Calu3 (cell line): Measurements from ENCODE around the gene TBK1. TPM values are rescaled to one million over a fixed set of nuclear protein-coding genes. Genes with fewer than 3 reads are reported as not detected.

ENCODE experiments used
- BruUV-seq: library from RNA; stranded (reverse); fragments of 400-500 nt; replicated peaks from 2 replicates; lab custom pipeline; 2021; lab: Mats Ljungman, UMichigan
- CTCF ChIA-PET: fragments of 300-600 bp; sonication (Branson Sonifier 250); formaldehyde crosslinking; loops from one replicate; lab custom pipeline; 2022; ENCODE audit warnings: antibody characterized with exemption; lab: Charles Lee
- DNase-seq: peaks from one replicate; pipeline ENCODE4 v3.0.0; 2022
- H3K27ac Mint-ChIP-seq: one replicate; pipeline ENCODE4 v1.8.0; 2022; ENCODE audit warnings: mixed read lengths; ENCODE audit not compliant: unreplicated experiment
- H3K27me3 Mint-ChIP-seq: one replicate; pipeline ENCODE4 v1.8.0; 2022; ENCODE audit warnings: mixed read lengths; ENCODE audit not compliant: unreplicated experiment
- H3K36me3 Mint-ChIP-seq: one replicate; pipeline ENCODE4 v1.8.0; 2022; ENCODE audit warnings: mild to moderate bottlenecking, moderate library complexity, mixed read lengths; ENCODE audit not compliant: insufficient read depth, unreplicated experiment
- H3K4me1 Mint-ChIP-seq: one replicate; pipeline ENCODE4 v1.8.0; 2022; ENCODE audit warnings: mild to moderate bottlenecking, low read depth, mixed read lengths; ENCODE audit not compliant: unreplicated experiment
- H3K4me3 Mint-ChIP-seq: one replicate; pipeline ENCODE4 v1.8.0; 2022; ENCODE audit warnings: mild to moderate bottlenecking, low read depth, moderate library complexity, mixed read lengths; ENCODE audit not compliant: unreplicated experiment
- H3K9me3 Mint-ChIP-seq: one replicate; pipeline ENCODE4 v1.8.0; 2022; ENCODE audit warnings: low read depth, mixed read lengths; ENCODE audit not compliant: unreplicated experiment
- intact Hi-C: fragments of 100-400 bp; cut with micrococcal nuclease; formaldehyde crosslinking; loops from one replicate; pipeline ENCODE4 v1.10.0; 2022; ENCODE audit not compliant: unreplicated experiment
- total RNA-seq: library from RNA; stranded (reverse); gene quantifications from 2 replicates; pipeline ENCODE4 v1.2.3, GENCODE V29; 2022
- TF ChIP-seq, protein P1 (sequence below): fragments of 200-600 bp; IDR thresholded peaks from one replicate; pipeline ENCODE4 v1.8.0; 2022; ENCODE audit warnings: antibody characterized with exemption; ENCODE audit not compliant: unreplicated experiment

The TBK1 gene
- total RNA-seq, 1 experiment from 2014 or later, result 40.4 TPM

DNA sequence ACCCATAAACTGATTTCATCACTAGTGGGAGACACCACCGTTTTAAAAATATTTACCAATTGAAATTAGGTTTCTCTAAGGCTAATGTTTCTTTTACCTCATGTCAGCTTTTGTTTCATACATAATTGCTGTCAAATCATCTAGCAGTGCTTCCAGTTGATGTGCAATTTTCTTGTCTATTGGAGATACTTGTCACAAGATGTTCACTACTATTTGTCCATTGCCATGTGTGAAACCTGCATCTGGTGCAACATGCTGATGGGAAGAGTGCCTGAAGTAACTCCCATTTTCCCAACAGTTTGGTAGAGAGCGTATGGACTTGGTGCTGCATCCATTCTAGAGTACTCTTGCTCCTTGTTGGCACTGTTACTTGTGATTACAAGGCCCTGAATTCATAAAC, 38.0 kb upstream of the TBK1 start:
- no peaks in the 10 kb centered on the region for H3K4me1 Mint-ChIP-seq
- CTCF ChIA-PET, result no interaction called here
- intact Hi-C loops, result no loop called here
- no peaks in the 10 kb centered on the region for H3K27me3 Mint-ChIP-seq
- H3K36me3 Mint-ChIP-seq, result peaks cover 73% of the 10 kb centered on the region
- TF ChIP-seq, protein P1, sequence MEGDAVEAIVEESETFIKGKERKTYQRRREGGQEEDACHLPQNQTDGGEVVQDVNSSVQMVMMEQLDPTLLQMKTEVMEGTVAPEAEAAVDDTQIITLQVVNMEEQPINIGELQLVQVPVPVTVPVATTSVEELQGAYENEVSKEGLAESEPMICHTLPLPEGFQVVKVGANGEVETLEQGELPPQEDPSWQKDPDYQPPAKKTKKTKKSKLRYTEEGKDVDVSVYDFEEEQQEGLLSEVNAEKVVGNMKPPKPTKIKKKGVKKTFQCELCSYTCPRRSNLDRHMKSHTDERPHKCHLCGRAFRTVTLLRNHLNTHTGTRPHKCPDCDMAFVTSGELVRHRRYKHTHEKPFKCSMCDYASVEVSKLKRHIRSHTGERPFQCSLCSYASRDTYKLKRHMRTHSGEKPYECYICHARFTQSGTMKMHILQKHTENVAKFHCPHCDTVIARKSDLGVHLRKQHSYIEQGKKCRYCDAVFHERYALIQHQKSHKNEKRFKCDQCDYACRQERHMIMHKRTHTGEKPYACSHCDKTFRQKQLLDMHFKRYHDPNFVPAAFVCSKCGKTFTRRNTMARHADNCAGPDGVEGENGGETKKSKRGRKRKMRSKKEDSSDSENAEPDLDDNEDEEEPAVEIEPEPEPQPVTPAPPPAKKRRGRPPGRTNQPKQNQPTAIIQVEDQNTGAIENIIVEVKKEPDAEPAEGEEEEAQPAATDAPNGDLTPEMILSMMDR, result no peak
- no TSS peak for BruUV-seq
- DNase-seq, result no peak
- H3K27ac Mint-ChIP-seq, result no peak overlapping the region
- H3K4me3 Mint-ChIP-seq, result no peak overlapping the region
- H3K9me3 Mint-ChIP-seq, result no peaks in the 10 kb centered on the region

DNA sequence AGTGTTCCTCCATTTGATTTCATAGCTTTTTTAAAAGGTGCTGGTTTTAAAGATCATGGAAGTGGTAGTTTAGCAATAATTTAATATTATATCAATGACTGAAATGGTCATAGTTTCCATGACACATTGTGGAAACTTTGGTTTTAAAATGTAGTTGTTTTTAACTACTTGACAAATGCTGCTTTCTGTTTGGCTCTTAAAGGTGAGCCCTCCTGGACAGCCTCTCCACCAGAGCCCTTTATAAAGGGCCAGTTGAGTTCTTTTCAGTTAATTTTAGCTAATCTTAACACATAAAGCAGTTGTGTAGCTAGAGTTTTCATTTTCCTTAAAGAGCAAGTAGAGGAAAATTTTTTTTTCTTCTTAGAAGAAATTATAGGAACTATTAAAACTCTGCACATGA, 33.7 kb upstream of the TBK1 start:
- Mint-ChIP-seq H3K4me3 (no peak overlapping the region), H3K9me3 (no peaks in the 10 kb centered on the region), H3K27me3 (no peaks in the 10 kb centered on the region), H3K36me3 (peaks cover 80% of the 10 kb centered on the region), H3K27ac (no peak overlapping the region), H3K4me1 (no peaks in the 10 kb centered on the region)
- CTCF ChIA-PET, result no interaction called here
- TF ChIP-seq, protein P1, result no peak
- no peak for DNase-seq
- intact Hi-C loops, result no loop called here
- BruUV-seq, result no TSS peak

DNA sequence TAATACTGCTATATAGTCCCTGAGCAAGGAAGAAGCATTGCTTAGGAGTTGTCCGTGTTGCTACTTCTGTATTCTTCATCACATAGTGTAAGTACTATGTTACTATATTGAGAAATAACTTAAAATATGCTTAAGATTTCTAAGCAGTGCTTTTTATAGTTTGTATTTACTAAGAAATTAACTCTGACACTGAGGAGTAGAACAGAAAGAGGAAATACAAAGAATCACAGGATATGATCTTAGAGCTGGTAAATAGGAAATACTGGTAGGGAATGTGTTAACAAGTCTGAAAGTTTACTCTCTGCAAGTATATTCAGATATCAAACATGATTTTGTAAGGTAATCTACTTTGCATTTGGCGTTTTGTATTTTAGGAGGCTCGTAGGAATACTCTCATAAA, 32.2 kb upstream of the TBK1 start:
- CTCF ChIA-PET, result no interaction called here
- DNase-seq, result no peak
- intact Hi-C loops, result no loop called here
- no peak overlapping the region for H3K4me3 Mint-ChIP-seq
- BruUV-seq, result no TSS peak
- no peaks in the 10 kb centered on the region for H3K27me3 Mint-ChIP-seq
- peaks cover 82% of the 10 kb centered on the region for H3K36me3 Mint-ChIP-seq
- TF ChIP-seq, protein P1, result no peak
- no peak overlapping the region for H3K27ac Mint-ChIP-seq
- H3K4me1 Mint-ChIP-seq, result no peaks in the 10 kb centered on the region
- no peaks in the 10 kb centered on the region for H3K9me3 Mint-ChIP-seq

DNA sequence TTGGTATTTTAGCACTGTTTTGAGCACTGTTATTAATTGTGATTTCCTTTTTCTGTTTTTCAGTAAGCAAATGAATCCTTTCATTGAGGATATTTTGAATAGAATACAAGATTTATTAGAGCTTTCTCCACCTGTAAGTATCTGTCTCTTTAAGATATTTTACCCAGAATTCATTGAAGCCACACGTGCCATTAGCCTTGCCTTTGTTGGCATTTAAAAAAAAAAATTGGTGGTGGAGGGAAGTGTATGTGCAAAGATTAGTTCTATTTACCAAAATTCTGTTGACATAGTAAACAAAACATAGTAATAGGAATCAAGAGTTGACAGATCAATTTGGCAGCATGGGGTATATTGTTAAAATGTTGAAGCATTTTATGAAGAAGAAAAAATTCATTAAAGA, 23.9 kb upstream of the TBK1 start:
- Mint-ChIP-seq H3K4me3 (no peak overlapping the region), H3K4me1 (peaks cover 6% of the 10 kb centered on the region), H3K27ac (no peak overlapping the region), H3K27me3 (no peaks in the 10 kb centered on the region), H3K9me3 (no peaks in the 10 kb centered on the region), H3K36me3 (peaks cover 91% of the 10 kb centered on the region)
- TF ChIP-seq, protein P1, result no peak
- CTCF ChIA-PET, result interaction anchor here (0.7 kb wide), 1 partner anchor 1193 kb away, joined by 3 read pairs; no protein-coding TSS in a partner anchor
- DNase-seq, result no peak
- BruUV-seq, result no TSS peak
- intact Hi-C loops, result no loop called here
